HG03565 (cell line): Measurements from ENCODE around the gene TMEM198.

Experiments used
- ATAC-seq: cut with Tn5 transposase; IDR thresholded peaks from one replicate; pipeline ENCODE4 v1.9.1; 2021; ENCODE audit warnings: mild to moderate bottlenecking, moderate library complexity; ENCODE audit not compliant: unreplicated experiment

The TMEM198 gene

GRCh38 chr2:219575566-219576504 lies 32.0 kb downstream of the TMEM198 start:
- no peak for ATAC-seq

GRCh38 chr2:219576505-219577388 lies 32.9 kb downstream of the TMEM198 start:
- ATAC-seq: no peak

DNA sequence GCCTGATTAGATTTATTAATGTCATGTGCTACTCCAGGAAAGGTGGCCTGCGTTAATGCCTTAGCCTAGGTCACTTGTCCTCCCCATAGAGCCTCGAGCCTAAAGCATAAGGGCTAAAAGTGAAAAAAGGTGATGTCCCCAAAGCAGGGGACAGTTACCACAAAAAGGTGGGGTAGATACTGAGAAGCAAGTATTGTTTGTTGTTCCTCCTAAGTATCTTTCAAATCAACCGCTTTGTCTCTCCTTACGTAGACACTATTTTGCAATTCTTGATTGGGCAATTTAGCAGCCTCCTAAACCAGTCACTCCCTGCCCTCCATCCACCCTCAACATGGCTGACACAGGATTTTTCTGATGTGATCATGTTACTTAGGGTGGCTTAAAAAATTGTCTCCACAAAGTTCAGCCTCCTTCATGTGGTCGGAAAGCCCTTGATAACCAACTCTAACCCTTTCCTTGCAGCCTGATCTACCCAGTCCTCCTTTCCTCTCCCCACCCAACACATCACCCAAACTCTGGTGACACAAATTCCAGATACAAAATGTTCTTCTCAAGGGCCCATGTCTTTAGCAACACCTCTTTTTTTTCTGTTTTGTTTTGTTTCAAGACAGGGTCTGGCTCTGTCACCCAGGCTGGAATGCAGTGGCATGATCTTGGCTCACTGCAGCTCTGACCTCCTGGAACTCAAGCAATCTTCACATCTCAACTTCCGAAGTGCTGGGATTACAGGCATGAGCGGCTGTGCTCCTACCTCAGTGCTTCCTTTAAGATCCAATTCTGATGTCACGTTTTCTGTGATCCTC lies 35.2 kb downstream of the TMEM198 start:
- no peak for ATAC-seq

- ATAC-seq: no peak
Measured at GRCh38 chr2:219581346-219581745, 37.5 kb downstream of the TMEM198 start.

GRCh38 chr2:219591091-219591490 lies 47.3 kb downstream of the TMEM198 start:
- no peak for ATAC-seq

GRCh38 chr2:219592736-219593135 lies 48.9 kb downstream of the TMEM198 start:
- no peak for ATAC-seq

GRCh38 chr2:219593154-219593553 lies 49.3 kb downstream of the TMEM198 start:
- no peak for ATAC-seq

DNA sequence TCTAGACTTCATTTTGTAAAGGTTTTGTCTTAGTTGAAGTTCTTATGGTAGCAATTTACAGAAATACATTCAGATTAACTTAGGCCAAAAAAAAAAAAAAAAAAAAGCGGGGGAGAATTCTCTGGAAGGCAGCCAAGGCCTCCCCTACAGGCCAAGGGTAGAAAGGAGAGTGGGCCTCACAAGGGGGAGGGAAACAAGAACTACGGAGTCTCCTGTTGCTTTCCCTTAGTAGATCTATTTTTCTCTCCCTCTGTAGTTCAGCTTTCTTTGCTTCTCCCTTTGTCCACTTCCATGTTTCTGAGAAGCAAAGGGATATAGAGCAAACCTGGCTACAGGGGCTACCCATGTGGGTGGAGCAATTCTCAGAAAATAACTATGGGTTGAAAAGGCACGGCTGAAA lies 51.4 kb downstream of the TMEM198 start:
- ATAC-seq: no peak

DNA sequence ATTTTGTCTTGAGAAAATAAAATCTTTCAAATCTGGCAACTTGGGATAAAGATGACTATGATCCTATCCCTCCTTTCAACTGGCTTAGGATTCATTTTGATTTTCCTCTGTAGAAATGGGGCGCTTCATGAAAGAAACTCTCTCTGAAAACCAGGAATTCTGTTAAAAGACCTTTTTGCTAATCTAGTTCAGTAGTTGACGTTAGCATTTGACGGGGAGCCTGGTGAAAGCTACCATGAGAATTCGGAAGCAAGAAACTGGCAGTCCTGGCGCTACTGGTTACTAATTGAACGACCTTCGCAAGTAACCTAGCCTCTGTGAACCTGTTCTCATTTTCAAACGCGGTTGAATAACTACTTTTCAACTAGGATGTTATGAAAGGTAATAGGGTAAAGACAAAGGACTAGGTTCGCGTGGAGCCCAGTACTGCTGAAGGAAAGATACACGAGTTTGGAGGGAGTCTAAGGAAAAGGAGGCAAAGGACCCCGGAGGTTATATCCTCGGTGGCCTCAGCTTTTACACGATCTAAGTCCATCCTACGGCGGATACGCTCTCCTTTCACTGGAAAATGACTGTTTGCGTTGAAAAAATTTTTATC lies 53.2 kb downstream of the TMEM198 start:
- peak; percentile 8 for ATAC-seq

- ATAC-seq: peak; percentile 86
Measured at GRCh38 chr2:219597552-219598307, 53.9 kb downstream of the TMEM198 start, which contains the start of gene STK11IP. Gene STK11IP (plus strand): TSS chr2:219597857. CDS start chr2:219598120, 263 bp downstream.

GRCh38 chr2:219598308-219599078 lies 54.7 kb downstream of the TMEM198 start:
- ATAC-seq: no peak
